ENCODE measurements around the gene DHFR. TPM values are rescaled to one million over a fixed set of nuclear protein-coding genes. Genes with fewer than 3 reads are reported as not detected.

DHFR gene
- total RNA-seq, 2 donors from 2014 or later = 1.8 to 2.0 TPM

DNA sequence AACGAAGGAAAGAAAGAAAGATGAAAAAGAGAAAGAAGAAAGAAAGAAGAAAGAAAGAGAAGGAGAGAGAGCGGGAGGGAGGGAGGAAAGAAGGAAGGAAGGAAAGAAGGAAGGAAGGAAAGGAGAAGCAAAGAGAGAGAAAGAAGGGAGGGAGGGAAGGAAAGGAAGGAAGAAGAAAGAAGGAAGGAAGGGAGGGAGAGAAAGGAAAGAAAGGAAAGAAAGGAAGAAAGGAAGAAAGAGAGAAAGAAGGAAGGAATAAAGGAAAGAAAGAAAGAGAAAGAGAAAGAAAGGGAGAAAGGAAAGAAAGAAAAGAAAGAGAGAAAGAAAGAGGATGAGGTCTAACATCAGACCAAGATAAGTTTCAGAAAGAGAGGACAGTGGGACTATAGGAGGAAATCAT, 75.7 kb downstream of the DHFR start:
- Histone ChIP-seq H3K27me3 (no peaks in the 10 kb centered on the region), H3K9me3 (no peaks in the 10 kb centered on the region), H3K4me1 (no peaks in the 10 kb centered on the region), H3K4me3 (no peak overlapping the region), H3K36me3 (replicated peaks in 1 of 2; ENCODE audit: insufficient read depth in 1 of 2, low read depth in 2 of 2) (no peaks in the 10 kb centered on the region), H3K27ac (no peak overlapping the region)
- TF ChIP-seq POLR2A (IDR thresholded peaks at IDR 0.05) (no peak), CTCF (IDR thresholded peaks at IDR 0.05) (no peak)
- 94 to 97% methylated on average over 2 of the region's 2 CpGs for WGBS, 2 donors
- no peak for ATAC-seq
- DNase-seq = no peak
- intact Hi-C loops (cut with DNase I) = no loop called here

DNA sequence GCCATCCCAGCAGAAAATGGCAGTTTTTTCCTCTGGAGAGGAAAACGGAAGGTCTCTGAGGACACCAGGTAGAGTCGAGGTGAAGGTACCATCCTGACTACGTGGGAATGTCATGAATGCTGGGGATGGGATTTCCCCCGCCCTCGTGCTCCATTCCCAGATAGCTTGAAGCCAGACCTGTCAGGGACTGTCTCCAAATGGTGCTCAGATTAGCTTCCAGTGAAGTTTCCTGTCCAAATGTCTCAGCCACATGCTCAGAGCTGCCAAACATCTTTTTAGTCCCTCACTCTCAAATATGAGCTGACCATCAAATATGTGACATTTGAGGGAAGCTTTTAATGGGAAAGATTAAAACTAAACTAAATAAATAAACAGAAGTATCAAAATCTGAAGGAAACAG, 77.1 kb downstream of the DHFR start:
- Histone ChIP-seq H3K27ac (no peak overlapping the region), H3K4me3 (no peak overlapping the region), H3K36me3 (replicated peaks in 1 of 2; ENCODE audit: insufficient read depth in 1 of 2, low read depth in 2 of 2) (no peaks in the 10 kb centered on the region), H3K9me3 (no peaks in the 10 kb centered on the region), H3K4me1 (no peaks in the 10 kb centered on the region), H3K27me3 (no peaks in the 10 kb centered on the region)
- TF ChIP-seq POLR2A (IDR thresholded peaks at IDR 0.05) = no peak
- TF ChIP-seq CTCF (IDR thresholded peaks at IDR 0.05) = no peak
- ATAC-seq (no peak), DNase-seq (no peak)
- WGBS, 2 donors = 17 to 26% methylated on average over 5 of the region's 5 CpGs
- intact Hi-C loops (cut with DNase I) = no loop called here

DNA sequence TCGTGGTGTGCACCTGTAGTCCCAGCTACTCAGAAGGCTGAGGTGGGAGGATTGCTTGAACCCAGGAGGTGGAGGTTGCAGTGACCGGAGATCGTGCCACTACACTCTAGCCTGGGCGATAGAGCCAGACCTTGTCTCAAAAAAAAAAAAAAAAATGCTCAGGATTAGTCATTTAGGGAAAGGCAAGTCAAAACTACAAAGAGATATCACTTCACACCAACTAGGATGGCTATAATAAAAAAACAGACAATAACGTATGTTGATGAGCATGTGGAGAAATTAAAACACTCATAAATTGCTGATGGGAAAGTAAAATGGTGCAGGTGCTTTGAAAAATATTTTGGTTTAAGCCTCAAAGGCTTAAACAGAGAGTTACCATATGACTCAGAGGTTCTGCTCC, 78.4 kb downstream of the DHFR start:
- WGBS, 2 donors = 76 to 82% methylated on average over 5 of the region's 5 CpGs
- no peak for DNase-seq

More for the DNA sequence above, 78.4 kb downstream of the DHFR start:
- Histone ChIP-seq H3K27ac (no peak overlapping the region), H3K4me3 (no peak overlapping the region), H3K9me3 (no peaks in the 10 kb centered on the region), H3K36me3 (replicated peaks in 1 of 2; ENCODE audit: insufficient read depth in 1 of 2, low read depth in 2 of 2) (no peaks in the 10 kb centered on the region), H3K4me1 (no peaks in the 10 kb centered on the region), H3K27me3 (no peaks in the 10 kb centered on the region)
- ATAC-seq = no peak
- no peak for TF ChIP-seq POLR2A (IDR thresholded peaks at IDR 0.05)
- no peak for TF ChIP-seq CTCF (IDR thresholded peaks at IDR 0.05)
- intact Hi-C loops (cut with DNase I) = no loop called here

Small RNA genes lying within 50 kb of the gene (small RNA-seq; reads per million reads assigned to genes)
- gene DBIP2 (not detected), gene MTRNR2L2 (not detected)

Other genes starting within 250 kb of the DHFR start
- 10 to 100 TPM; 10.2 to 19.5 TPM for gene ZFYVE16, start 246.9 kb downstream of the DHFR start, total RNA-seq
- 1 to 10 TPM; 1.6 to 4.6 TPM for gene FAM151B, start 166.9 kb downstream of the DHFR start, total RNA-seq
- not detected for gene ANKRD34B, start 84.7 kb downstream of the DHFR start, total RNA-seq
- gene MSH3, start 331 bp downstream of the DHFR start, total RNA-seq = 10 to 100 TPM in 1 of 2 donors, 1 to 10 TPM in 1; 9.2 to 10.9 TPM

All from body of pancreas (tissue), 4 donors.